Kidney capillary endothelial cell (primary cell): ENCODE data around the gene HOOK2.
A peak's percentile ranks its signal among the peaks of the same experiment; 100 is the strongest.

Source experiments
- DNase-seq: peaks from one replicate; pipeline ENCODE4 v3.0.0-alpha.2; 2018; ENCODE audit warnings: low spot score

Gene HOOK2

DNA sequence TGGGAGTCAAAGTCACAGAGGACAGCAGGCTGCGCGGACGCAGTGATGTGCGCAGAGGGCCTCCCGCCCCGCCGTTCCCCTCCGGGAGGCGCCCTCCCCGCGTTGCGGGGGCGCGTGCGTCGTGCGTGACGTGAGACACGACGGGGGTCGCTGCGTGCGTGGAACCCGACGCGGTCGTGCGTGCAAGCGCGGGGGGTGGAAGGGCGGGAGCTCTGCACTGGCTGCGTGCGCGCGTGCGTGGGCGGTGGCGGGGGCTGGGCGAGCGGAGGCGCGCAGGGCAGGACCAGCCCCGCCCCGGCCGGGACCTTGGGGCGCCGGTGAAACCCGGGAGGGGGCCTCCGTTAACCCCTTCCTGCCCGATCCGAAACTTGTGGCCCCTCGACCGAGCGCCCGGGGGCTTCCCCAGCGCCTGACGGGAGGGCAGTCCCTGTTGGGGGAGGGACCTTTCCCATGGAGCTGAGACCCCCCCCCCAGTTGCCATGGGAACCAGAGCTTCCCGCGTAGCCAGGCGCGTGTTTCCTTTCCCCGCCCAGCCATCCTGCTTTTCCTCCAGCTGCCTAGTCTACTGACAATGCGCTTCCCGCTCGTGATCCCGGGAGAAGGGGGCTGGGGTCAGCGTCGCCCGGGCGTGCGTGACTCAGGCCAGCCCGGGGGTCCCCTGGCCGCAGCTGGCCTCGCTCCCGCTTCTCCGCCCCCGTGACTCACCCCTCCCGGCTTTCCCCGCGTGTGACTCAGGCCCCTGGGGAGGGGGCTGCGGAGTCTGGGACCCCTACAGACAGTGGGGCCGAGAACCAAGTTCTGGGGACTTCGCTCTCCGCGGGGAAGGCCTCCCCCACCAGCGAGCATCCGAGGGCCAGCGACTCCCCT lies 7.3 kb upstream of the HOOK2 start:
- peak; percentile 85 for DNase-seq

DNA sequence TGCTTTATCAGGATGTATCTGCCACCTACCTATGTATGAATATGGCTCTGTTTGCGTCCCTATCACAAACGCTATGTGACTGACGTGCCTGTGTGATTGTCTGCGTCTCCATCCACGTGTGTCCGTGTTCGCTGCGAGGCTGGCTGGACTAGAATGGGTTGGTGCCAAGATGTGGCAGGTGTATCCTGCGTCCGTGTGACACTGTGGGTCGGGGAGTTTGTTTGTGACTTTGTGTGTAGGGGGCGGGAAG lies 6.7 kb upstream of the HOOK2 start:
- DNase-seq: no peak

DNA sequence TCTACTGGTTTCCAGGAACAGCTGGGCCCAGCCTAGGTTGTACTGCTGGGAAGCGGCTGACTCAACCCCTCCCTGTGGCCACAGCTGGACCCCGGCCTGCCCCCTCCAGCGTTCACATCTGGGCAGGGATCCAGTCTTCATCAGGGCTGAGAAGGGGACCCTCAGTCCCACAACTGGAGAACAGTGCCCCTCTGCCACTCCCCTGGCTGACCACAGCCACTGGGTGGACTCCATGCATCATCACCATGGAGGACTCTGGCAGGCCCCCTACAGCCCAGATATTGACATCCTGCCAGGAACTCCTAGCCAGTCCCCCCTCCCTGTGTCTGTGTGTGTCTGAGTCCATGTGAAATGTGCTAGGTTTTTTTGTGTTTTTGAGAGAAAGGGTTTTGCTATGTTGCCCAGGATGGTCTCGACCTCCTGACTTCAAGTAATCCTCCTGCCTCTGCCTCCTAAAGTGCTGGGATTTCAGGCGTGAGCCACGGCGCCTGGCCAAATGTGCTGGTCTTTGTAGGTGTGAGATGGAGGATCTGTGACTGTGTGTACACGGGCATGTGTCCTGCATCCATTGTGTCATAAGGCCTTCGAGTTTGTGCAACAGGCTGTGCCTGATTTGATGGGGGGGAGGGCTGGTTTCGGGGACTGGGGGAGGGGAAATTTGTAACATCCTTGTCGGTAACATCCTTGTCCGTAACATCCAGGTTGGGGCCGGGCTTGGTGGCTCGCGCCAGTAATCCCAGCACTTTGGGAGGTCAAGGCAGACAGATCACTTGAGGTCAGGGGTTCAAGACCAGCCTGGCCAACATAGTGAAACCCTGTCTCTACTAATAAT lies 4.0 kb upstream of the HOOK2 start:
- DNase-seq: peak; percentile 61

DNA sequence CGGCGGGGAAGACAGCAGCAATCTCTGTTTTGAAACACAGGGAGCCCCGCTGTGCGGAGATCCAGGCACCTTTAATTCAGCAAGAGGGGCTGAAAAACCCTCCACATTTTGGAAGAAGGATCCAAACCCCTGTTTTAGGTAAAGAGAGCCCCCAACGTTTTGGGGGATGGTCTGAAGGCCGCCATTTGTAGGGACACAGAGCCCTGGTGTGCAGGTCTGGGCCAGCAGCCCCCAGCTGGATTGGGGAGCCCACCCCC lies 3.5 kb upstream of the HOOK2 start:
- no peak for DNase-seq

DNA sequence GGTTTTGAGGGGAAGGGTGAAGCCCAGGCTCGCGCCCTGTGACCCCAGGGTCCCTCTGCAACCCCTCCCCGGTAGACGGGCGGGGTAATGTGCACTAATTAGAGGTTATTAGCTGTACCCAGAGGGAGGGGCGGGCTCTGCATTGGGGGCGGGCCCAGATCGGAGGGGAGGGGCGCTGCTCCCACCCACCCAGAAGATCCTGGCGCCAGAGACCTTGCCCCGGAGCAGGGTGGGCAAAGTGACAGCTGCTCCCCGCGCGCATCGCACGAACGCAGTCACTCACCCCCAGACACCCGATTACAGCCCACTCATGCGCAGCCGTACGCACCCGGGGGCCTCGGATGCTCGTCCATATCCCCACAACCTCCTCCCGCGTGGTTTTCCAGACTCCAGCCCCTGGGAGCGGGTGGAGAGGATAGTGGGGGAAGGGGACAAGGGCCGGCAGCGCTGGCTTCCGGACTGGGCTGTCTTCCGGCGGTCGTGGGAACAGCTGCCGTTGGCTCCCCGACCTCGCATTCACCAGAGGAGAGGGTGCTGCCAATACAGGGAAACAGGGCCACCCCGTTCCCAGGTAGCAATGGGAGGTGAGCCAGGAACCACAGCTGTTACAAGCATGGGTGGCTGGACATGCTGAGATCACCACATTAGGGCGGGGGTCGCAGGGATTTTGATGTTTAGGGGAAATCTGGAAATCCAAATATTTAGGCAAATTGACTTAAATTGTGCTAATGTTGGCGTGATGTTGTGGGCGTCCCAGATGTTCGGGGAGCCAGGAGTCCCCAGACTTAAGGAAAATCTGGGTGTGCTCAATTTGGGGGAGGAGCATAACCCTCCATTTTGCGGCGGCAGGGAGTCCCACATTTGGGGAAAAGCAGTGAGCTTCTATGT lies 2.9 kb upstream of the HOOK2 start:
- DNase-seq: peak; percentile 73

DNA sequence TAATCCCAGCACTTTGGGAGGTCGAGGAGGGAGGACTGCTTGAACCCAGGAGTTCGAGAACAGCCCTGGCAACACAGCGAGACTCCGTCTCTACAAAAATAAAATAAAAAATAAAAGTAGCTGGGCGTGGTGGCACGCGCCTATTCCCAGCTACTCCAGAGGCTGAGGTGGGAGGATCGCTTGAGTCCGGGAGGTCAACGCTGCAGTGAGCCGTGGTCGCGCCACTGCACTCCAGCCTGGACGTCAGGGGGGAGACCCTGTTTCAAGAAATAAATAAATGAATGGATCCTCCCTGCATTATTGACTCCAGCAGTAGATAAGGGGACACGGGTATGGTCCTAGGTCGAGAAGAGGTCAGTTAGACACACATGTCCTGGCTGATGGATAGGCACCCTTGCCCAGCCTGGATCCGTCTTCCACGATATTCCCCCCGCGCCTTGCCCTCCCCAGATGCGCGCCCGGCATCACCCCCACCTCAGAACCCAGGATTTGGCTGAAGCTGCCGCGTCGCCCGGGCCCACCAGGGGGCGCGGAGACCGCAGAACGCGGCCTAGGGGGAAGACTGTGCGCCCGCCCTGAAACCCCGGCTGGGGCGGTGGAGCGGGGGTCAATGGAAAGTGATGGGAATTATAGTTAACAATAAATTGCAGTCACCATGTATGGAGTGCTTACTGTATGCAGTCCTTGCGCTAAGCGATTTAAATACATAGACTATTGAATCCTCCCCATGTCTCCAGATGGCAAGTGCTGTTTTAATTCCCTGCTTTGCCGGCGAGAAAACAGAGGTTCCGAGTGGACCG lies 2.1 kb upstream of the HOOK2 start:
- peak; percentile 76 for DNase-seq

DNA sequence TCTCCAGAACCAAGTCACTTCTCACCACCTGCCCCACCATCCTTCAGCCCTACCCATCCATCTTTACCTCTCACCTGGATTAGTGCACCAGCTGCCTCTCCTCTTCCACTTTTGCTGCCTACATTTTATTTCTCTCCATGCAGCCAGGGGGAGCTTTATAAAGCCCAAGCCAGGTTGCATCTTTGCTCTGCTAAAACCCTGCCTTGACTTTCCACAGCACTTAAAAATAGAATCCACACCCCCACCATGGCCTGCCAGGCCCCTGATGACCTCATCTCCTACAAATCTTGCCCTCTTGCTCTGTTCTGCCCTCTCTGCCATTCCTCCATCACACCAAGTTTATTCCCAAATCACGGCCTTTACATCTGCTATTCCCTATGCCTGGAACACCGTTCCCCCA lies 1.8 kb downstream of the HOOK2 start:
- DNase-seq: no peak

DNA sequence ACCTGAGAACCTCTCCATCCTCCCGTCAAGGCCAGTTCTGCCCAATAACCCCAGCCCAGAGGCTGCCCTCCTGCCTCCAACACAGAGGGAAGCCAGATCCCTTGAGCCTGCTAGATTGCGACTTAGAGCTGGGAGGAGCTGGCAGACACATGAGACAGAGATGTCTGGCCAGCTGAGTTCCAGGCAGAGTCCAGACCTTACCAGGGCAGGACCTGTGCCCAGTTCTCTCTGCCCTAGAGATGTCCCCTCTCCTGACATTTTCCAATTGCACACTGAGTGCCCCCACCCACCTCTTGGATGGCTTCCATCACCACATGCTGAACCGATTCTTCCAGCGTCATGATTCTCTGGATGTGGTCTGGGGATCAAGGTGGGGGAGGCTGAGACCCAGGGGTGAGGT lies 3.0 kb downstream of the HOOK2 start:
- no peak for DNase-seq

DNA sequence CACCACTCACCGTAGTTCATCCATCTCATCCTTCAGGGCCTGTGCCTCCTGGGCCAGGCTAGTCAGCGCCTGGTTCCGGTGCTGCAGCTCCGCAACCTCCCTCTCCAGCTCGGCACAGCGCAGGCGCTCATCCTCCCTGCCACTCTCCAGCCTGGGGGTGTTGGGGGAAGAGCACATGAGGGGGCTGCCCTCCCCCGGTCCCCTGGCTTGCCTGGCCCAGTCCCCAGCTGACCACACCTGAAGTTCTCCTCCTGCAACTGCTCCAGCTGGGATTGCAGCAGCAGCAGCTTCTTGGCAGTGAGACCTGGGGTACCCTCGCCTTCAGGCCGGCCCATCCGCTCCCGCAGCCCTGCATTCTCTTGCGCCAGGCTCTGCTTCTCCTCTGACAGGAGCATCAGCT lies 4.4 kb downstream of the HOOK2 start:
- no peak for DNase-seq

DNA sequence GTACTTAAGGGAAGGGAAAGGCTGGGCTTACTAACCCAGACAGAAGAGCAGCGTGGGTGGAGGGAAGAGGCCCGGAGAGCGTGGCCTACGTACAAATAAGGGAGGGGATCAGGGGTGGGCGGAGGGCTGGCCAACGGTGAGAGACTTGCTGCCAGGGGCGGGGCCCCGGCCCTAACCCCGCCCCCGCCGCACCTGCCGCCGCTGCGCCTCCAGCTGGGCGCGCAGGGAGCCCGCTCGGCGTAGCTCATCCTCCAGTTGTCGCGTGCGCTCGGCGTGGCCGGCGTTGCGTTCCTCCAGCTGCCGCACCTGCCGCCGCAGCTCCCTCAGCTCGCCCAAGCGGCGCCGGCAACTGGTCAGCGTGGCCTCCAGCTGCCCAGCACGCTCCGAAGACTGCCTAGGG lies 5.7 kb downstream of the HOOK2 start:
- no peak for DNase-seq

DNA sequence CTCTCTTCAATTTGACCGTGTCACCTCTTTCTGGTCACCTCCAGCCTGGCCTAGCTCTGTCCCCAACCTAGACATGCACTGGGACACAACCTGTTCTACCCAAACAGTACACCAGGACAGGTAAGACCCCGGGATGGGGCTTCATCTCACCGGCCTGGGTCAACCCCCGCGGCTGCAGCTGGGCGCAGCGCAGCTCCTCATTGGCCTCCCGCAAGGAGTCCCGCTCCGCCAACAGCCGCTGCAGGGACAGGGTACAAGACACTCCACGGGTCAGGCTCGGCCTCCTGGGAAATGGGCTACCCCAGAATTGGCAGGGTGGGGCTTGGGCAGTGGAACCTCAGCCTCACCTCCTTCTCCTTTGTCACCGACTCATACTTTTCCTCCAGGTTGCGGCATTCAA lies 7.7 kb downstream of the HOOK2 start:
- DNase-seq: no peak

DNA sequence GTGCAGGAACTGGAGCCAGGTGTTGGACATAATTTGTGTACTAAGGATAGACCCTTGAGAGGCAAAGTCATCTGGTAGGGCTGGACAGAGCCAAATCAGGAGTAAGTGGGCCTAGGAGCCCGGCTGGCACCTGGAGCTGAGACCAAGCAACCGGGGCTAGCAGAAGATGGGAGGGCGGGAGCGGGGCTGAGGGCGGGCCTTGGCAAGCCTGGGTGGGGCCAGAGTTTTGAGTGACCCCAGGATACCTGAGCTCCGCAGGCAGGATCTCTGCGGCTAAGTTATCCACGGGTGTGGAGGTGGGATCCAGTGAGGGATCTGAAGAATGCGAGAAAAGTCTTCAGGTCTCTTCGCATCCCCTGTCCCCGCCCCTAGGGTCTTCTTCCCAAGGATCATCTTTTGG lies 8.2 kb downstream of the HOOK2 start:
- no peak for DNase-seq

DNA sequence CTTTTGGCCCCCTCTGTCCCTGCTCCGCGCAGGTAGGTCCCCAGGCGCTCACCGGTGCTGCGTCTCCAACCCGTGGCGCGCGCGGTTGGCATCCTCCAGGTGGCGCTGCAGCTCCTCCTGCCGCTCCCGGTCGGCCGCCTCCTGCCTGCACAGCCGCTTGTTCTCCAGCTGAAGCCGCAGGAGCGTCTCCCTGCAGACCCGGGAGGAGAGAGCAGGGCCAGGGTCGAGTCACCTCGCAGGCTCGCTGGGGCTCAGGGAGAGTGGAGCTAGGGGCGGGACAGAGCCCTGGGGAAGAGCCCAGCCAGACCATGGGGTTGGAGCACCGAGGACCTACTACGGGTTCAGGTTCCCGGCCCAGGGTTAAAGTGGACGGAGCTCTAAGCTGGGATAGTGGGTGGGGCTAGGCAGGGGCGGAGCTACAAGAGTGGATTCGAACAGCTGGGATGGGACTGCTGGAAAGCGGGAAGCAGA lies 9.3 kb downstream of the HOOK2 start:
- DNase-seq: peak; percentile 77

DNA sequence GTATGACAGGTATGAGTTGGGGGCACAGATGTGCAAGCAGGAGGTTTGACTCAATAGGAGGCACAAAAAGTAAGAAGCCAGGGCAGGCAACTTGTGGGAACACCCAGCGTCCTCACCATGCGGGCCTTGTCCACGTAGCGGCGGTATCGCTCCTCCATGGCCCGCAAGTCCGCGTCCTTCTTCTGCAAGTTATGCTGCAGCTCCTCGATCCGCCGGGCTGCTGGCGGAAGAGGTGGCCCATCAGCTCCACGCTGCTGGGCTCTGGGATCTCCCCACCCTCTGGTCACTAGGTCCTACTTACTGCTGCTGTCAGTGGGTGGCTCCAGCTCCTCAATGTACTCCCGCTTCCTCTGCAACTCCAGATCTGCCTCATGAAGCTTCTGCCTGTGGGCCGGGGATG lies 10.7 kb downstream of the HOOK2 start:
- DNase-seq: no peak

DNA sequence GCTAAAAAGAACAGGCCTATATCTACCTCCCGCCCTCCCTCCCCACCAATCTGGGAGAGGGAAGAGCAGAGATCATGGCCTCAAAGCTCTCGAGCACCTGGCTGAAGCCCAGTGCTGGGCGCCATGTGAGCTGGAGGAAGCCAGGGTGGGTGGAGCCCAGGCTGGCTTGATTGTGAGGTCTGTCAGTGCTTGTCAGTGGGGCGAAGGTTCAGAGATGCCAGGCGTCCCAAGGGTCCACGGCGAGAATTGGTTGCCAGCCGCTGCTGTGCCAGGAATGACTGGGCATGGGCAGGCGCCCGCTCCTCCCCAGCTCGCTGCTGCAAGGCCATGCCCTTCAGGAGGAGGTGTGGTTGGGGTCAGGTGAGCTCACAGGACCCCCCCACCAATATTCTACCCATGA lies 12.3 kb downstream of the HOOK2 start:
- no peak for DNase-seq

DNA sequence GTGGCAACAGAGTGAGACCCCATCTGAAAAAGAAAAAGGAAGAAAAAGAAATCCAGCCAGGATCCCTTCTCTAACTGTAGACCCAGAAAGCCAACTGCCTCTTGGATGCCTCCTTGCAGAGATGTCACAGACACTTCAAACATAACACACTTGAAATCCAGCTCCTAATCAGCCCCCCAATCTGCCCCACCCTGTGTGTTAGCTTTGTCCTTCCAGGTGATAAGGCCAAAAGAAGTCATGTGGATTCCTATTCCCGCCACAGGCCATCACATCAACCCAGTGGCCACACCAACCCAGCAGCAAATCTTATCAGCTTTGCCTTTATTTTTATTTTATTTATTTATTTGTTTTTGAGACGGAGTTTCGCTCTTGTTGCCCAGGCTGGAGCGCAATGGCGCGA lies 15.7 kb downstream of the HOOK2 start:
- no peak for DNase-seq

DNA sequence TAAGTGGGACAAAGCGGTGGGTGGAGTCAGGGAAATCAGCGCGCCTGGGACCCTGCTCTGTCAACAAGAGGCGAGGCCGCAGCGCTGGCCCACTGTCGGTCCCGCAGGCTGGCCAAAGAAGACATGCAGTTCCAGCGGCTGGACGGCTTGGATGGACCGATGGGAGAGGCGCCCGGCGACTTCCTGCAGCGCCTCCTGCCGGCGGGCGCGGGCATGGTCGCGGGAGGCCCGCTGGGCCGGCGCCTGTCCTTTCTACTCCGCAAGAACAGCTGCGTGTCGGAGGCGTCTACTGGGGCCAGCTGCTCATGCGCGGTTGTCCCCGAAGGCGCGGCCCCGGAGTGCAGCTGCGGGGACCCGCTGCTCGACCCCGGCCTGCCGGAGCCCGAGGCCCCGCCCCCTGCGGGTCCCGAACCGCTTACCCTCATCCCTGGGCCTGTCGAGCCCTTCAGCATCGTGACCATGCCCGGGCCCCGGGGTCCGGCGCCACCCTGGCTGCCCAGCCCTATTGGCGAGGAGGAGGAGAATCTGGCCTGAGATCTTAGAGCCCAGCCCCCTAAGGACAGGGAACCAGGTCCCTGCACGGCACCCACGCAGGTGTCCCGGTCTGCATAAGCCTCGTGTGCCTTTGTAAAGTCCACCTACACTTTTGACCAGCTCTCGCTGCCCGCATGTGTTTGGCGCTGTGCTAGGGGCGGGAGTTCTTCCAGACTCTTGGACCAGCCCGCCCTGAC lies 17.6 kb downstream of the HOOK2 start:
- peak; percentile 72 for DNase-seq

DNA sequence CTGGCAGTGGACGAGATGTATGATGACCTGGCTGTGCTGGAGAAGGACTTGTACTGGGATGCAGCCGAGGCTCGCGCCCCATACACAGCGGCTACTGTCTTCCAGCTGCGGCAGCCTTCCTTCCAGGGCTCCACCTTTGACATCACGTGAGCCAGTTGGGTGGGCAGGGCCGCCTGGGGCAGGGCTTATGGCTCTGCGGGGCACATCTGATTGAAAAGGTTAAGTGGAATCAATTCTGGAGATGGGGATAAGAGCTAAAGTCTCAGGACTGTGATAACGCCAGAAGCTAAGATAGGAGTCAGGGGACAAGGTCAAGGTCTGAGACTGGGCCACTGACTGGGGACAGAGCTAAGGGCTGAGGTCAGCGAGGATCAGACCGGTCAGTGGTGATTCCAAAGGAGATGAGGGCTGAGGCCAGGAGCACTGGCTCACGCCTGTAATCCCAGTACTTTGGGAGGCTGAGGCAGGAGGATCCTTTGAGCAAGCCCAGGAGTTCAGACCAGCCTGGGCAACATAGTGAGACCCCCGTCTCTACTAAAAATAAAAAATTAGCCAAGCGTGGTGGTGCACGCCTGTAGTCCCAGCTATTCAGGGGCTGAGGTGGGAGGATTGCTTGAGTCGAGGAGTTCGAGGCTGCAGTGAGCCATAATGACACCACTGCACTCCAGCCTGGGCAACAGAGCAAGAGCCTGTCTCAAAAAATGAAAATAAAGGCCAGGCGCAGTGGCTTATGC lies 19.0 kb downstream of the HOOK2 start:
- no peak for DNase-seq

DNA sequence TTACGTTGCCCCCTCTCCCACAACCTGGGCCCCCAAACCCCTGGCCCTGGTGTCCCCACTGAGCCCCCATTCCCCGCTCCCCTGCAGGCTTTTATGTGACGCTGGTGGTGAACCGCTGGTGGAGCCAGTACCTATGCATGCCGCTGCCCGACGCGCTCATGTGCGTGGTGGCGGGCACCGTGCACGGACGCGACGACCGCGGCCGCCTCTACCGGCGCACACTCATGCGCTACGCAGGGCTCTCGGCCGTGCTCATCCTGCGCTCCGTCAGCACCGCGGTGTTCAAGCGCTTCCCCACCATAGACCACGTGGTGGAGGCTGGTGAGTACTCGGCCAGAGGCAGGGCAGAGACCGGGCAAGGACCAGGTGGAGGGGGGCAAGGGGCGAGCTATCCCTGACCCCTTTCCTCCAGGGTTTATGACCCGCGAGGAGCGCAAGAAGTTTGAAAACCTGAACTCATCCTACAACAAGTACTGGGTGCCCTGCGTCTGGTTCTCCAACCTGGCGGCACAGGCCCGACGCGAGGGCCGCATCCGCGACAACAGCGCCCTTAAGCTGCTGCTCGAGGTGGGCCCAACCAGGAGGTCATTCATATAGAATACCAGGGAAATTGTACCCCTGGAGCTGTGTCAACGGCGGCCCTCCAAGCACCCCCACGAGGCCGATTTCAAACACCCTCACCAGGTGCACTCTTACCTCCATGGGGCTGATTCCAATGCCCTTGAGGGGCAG lies 20.7 kb downstream of the HOOK2 start:
- DNase-seq: no peak
